ENCODE results near the gene DCDC1.
A peak's percentile ranks its signal among the peaks of the same experiment; 100 is the strongest.

DCDC1 gene

GRCh38 chr11:30917266-30917665 is 452.3 kb downstream of the DCDC1 start:
- no peak for DNase-seq (ENCODE audit: low read depth, low spot score)

GRCh38 chr11:30916764-30917163 is 452.8 kb downstream of the DCDC1 start:
- no peak for DNase-seq (ENCODE audit: low read depth, low spot score)

GRCh38 chr11:30914143-30914762 is 455.3 kb downstream of the DCDC1 start:
- DNase-seq (ENCODE audit: low read depth, low spot score): peak; percentile 47

GRCh38 chr11:30911247-30911646 is 458.3 kb downstream of the DCDC1 start:
- no peak for DNase-seq (ENCODE audit: low read depth, low spot score)

- no peak for DNase-seq (ENCODE audit: low read depth, low spot score)
Measured at GRCh38 chr11:30908857-30909256, 460.7 kb downstream of the DCDC1 start.

GRCh38 chr11:30908272-30908671 is 461.3 kb downstream of the DCDC1 start:
- DNase-seq (ENCODE audit: low read depth, low spot score): no peak

GRCh38 chr11:30902929-30903328 is 466.6 kb downstream of the DCDC1 start:
- no peak for DNase-seq (ENCODE audit: low read depth, low spot score)

GRCh38 chr11:30895046-30895445 is 474.5 kb downstream of the DCDC1 start:
- no peak for DNase-seq (ENCODE audit: low read depth, low spot score)

GRCh38 chr11:30893318-30893717 is 476.2 kb downstream of the DCDC1 start:
- DNase-seq (ENCODE audit: low read depth, low spot score): no peak

GRCh38 chr11:30889143-30889794 is 480.3 kb downstream of the DCDC1 start:
- DNase-seq (ENCODE audit: low read depth, low spot score): no peak

- DNase-seq (ENCODE audit: low read depth, low spot score): no peak
Measured at GRCh38 chr11:30879322-30880005, 490.1 kb downstream of the DCDC1 start.

GRCh38 chr11:30878400-30878799 is 491.1 kb downstream of the DCDC1 start:
- no peak for DNase-seq (ENCODE audit: low read depth, low spot score)

- no peak for DNase-seq (ENCODE audit: low read depth, low spot score)
Measured at GRCh38 chr11:30876663-30877396, 492.7 kb downstream of the DCDC1 start.

- DNase-seq (ENCODE audit: low read depth, low spot score): no peak
Measured at GRCh38 chr11:30876228-30876627, 493.3 kb downstream of the DCDC1 start.

- DNase-seq (ENCODE audit: low read depth, low spot score): no peak
Measured at GRCh38 chr11:30875806-30876205, 493.7 kb downstream of the DCDC1 start.

GRCh38 chr11:30873924-30874610 is 495.5 kb downstream of the DCDC1 start:
- DNase-seq (ENCODE audit: low read depth, low spot score): no peak

GRCh38 chr11:30868626-30869081 is 500.9 kb downstream of the DCDC1 start:
- no peak for DNase-seq (ENCODE audit: low read depth, low spot score)

GRCh38 chr11:30863209-30863608 is 506.3 kb downstream of the DCDC1 start:
- no peak for DNase-seq (ENCODE audit: low read depth, low spot score)

GRCh38 chr11:30861531-30861930 is 508.0 kb downstream of the DCDC1 start:
- no peak for DNase-seq (ENCODE audit: low read depth, low spot score)

- DNase-seq (ENCODE audit: low read depth, low spot score): no peak
Measured at GRCh38 chr11:30861064-30861463, 508.5 kb downstream of the DCDC1 start.

- no peak for DNase-seq (ENCODE audit: low read depth, low spot score)
Measured at GRCh38 chr11:30860146-30860545, 509.4 kb downstream of the DCDC1 start.

- no peak for DNase-seq (ENCODE audit: low read depth, low spot score)
Measured at GRCh38 chr11:30859669-30860068, 509.9 kb downstream of the DCDC1 start.
